Testis (tissue), 2 donors: ENCODE data around the gene SYNGR2.

Experiments
- CTCF ChIP-seq, 3 experiments: fragments of 450-650 bp in 2 of 3; fragments of 200-600 bp in 1 of 3; sonication (generic) in 1 of 3; IDR thresholded peaks; one replicate each; pipeline ENCODE4 v1.5.1; 2016 to 2019; ENCODE audit warnings: antibody characterized with exemption in 3 of 3, mild to moderate bottlenecking in 2 of 3, moderate library complexity in 1 of 3
- POLR2A ChIP-seq: fragments of 450-650 bp; IDR thresholded peaks from one replicate; pipeline ENCODE4 v1.6.1; 2017; ENCODE audit warnings: antibody characterized with exemption, mild to moderate bottlenecking, moderate library complexity

- no peak for TF ChIP-seq CTCF (IDR thresholded peaks at IDR 0.05)
- no peak for TF ChIP-seq POLR2A
These were observed 44.1 kb upstream of the SYNGR2 start for GRCh38 chr17:78124081-78124835.
